Rectal smooth muscle tissue (tissue), 1 donor: ENCODE data around the gene MAP2K3.

ENCODE experiments used
- H3K27ac ChIP-seq: one replicate; pipeline ENCODE4 v1.7.0; 2013; ENCODE audit warnings: low read depth, low read length, inconsistent platforms
- H3K27me3 ChIP-seq: one replicate; pipeline ENCODE4 v1.7.0; 2013; ENCODE audit warnings: low read length; ENCODE audit not compliant: control insufficient read depth, insufficient read depth
- H3K36me3 ChIP-seq: one replicate; pipeline ENCODE4 v1.7.0; 2013; ENCODE audit warnings: low read length; ENCODE audit not compliant: control insufficient read depth, insufficient read depth
- H3K4me1 ChIP-seq: one replicate; pipeline ENCODE4 v1.7.0; 2013; ENCODE audit warnings: low read length; ENCODE audit not compliant: control insufficient read depth, insufficient read depth
- H3K4me3 ChIP-seq: one replicate; pipeline ENCODE4 v1.7.0; 2013; ENCODE audit warnings: low read length
- H3K9ac ChIP-seq: one replicate; pipeline ENCODE4 v1.7.0; 2013; ENCODE audit warnings: low read length

Gene MAP2K3

GRCh38 chr17:21247552-21248258 is 36.8 kb upstream of the MAP2K3 start:
- peaks cover 3% of the 10 kb centered on the region for H3K4me1 ChIP-seq
- no peak overlapping the region for H3K27ac ChIP-seq
- no peaks in the 10 kb centered on the region for H3K27me3 ChIP-seq
- no peaks in the 10 kb centered on the region for H3K36me3 ChIP-seq
- H3K4me3 ChIP-seq: no peak overlapping the region
- no peak overlapping the region for H3K9ac ChIP-seq

GRCh38 chr17:21248500-21248899 is 36.0 kb upstream of the MAP2K3 start:
- Histone ChIP-seq H3K4me3 (no peak overlapping the region), H3K27ac (no peak overlapping the region), H3K4me1 (peaks cover 3% of the 10 kb centered on the region), H3K27me3 (no peaks in the 10 kb centered on the region), H3K36me3 (no peaks in the 10 kb centered on the region), H3K9ac (no peak overlapping the region)

- no peaks in the 10 kb centered on the region for H3K36me3 ChIP-seq
- H3K27me3 ChIP-seq: no peaks in the 10 kb centered on the region
- H3K4me3 ChIP-seq: no peak overlapping the region
- H3K9ac ChIP-seq: no peak overlapping the region
- H3K27ac ChIP-seq: no peak overlapping the region
- peaks cover 3% of the 10 kb centered on the region for H3K4me1 ChIP-seq
Measured at GRCh38 chr17:21249086-21249795, 35.3 kb upstream of the MAP2K3 start.

GRCh38 chr17:21249920-21250703 is 34.4 kb upstream of the MAP2K3 start:
- Histone ChIP-seq H3K4me1 (peaks cover 3% of the 10 kb centered on the region), H3K9ac (peak overlapping the region; percentile 16), H3K27ac (no peak overlapping the region), H3K36me3 (no peaks in the 10 kb centered on the region), H3K27me3 (no peaks in the 10 kb centered on the region), H3K4me3 (no peak overlapping the region)

GRCh38 chr17:21250854-21251253 is 33.7 kb upstream of the MAP2K3 start:
- Histone ChIP-seq H3K27ac (no peak overlapping the region), H3K9ac (no peak overlapping the region), H3K4me1 (peaks cover 3% of the 10 kb centered on the region), H3K27me3 (no peaks in the 10 kb centered on the region), H3K4me3 (no peak overlapping the region), H3K36me3 (no peaks in the 10 kb centered on the region)

GRCh38 chr17:21251337-21252010 is 33.0 kb upstream of the MAP2K3 start:
- Histone ChIP-seq H3K27ac (no peak overlapping the region), H3K4me3 (no peak overlapping the region), H3K36me3 (no peaks in the 10 kb centered on the region), H3K9ac (no peak overlapping the region), H3K27me3 (no peaks in the 10 kb centered on the region), H3K4me1 (peaks cover 3% of the 10 kb centered on the region)

GRCh38 chr17:21252289-21252795 is 32.2 kb upstream of the MAP2K3 start:
- Histone ChIP-seq H3K9ac (peak overlapping the region; percentile 30), H3K36me3 (no peaks in the 10 kb centered on the region), H3K27ac (no peak overlapping the region), H3K4me1 (peaks cover 3% of the 10 kb centered on the region), H3K4me3 (peak overlapping the region; percentile 70), H3K27me3 (no peaks in the 10 kb centered on the region)

- peak within 1 kb of the TSS; percentile 30 for H3K9ac ChIP-seq
- peak within 1 kb of the TSS; percentile 76 for H3K27ac ChIP-seq
- peak within 1 kb of the TSS; percentile 70 for H3K4me3 ChIP-seq
- H3K27me3 ChIP-seq: no peaks in the 10 kb centered on the region
- no peaks in the 10 kb centered on the region for H3K36me3 ChIP-seq
- H3K4me1 ChIP-seq: peaks cover 3% of the 10 kb centered on the region
Measured at GRCh38 chr17:21252796-21253645, 31.5 kb upstream of the MAP2K3 start, which contains the start of gene NATD1. NATD1 (minus strand) TSS chr17:21253410; CDS start chr17:21253264, 146 bp downstream.

- H3K27ac ChIP-seq: peak overlapping the region; percentile 76
- H3K4me1 ChIP-seq: peaks cover 3% of the 10 kb centered on the region
- no peaks in the 10 kb centered on the region for H3K27me3 ChIP-seq
- peak overlapping the region; percentile 64 for H3K4me3 ChIP-seq
- H3K9ac ChIP-seq: peak overlapping the region; percentile 3
- no peaks in the 10 kb centered on the region for H3K36me3 ChIP-seq
Measured at GRCh38 chr17:21253646-21254441, 30.7 kb upstream of the MAP2K3 start.

- Histone ChIP-seq H3K27me3 (no peaks in the 10 kb centered on the region), H3K27ac (no peak overlapping the region), H3K36me3 (no peaks in the 10 kb centered on the region), H3K4me1 (no peaks in the 10 kb centered on the region), H3K9ac (no peak overlapping the region), H3K4me3 (no peak overlapping the region)
Measured at GRCh38 chr17:21258593-21258992, 25.9 kb upstream of the MAP2K3 start.
